ENCODE results near the gene XCL1.
"Not testable (repeated sequence)": the region's sequence is repeated elsewhere in the genome, so short reads cannot be mapped to it uniquely, and the experiment has no call there.

DNA sequence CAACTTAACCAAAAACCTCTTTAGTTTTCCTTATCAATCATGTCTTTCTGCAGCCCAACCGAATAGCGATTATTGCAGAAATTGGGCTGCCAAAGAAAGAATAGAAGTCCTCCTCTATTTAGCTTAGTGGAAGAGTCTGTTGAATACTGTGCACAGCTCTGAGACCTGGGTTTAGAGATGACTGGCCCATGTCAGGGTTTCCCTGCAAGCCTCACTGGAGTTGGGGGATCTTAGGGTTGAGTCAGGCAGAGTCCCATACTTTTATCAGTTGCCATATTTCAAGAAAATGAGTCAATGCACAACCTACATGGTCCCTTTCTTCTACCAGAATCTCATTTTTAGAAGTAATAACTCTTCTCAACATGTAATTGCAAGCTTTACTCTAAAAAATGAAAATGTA, 3.9 kb downstream of the XCL1 start:
- not testable (repeated sequence) for TF ChIP-seq EZH2 (IDR thresholded peaks at IDR 0.05)
- TF ChIP-seq, protein P1, sequence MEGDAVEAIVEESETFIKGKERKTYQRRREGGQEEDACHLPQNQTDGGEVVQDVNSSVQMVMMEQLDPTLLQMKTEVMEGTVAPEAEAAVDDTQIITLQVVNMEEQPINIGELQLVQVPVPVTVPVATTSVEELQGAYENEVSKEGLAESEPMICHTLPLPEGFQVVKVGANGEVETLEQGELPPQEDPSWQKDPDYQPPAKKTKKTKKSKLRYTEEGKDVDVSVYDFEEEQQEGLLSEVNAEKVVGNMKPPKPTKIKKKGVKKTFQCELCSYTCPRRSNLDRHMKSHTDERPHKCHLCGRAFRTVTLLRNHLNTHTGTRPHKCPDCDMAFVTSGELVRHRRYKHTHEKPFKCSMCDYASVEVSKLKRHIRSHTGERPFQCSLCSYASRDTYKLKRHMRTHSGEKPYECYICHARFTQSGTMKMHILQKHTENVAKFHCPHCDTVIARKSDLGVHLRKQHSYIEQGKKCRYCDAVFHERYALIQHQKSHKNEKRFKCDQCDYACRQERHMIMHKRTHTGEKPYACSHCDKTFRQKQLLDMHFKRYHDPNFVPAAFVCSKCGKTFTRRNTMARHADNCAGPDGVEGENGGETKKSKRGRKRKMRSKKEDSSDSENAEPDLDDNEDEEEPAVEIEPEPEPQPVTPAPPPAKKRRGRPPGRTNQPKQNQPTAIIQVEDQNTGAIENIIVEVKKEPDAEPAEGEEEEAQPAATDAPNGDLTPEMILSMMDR (IDR thresholded peaks at IDR 0.05), result not testable (repeated sequence)

Measured in neural progenitor cell (in vitro differentiated cells).